Measurements from ENCODE around the gene SPIRE1. TPM values are rescaled to one million over a fixed set of nuclear protein-coding genes. Genes with fewer than 3 reads are reported as not detected.

SPIRE1 gene
- total RNA-seq, 1 experiment from 2014 or later: 16.6 TPM

DNA sequence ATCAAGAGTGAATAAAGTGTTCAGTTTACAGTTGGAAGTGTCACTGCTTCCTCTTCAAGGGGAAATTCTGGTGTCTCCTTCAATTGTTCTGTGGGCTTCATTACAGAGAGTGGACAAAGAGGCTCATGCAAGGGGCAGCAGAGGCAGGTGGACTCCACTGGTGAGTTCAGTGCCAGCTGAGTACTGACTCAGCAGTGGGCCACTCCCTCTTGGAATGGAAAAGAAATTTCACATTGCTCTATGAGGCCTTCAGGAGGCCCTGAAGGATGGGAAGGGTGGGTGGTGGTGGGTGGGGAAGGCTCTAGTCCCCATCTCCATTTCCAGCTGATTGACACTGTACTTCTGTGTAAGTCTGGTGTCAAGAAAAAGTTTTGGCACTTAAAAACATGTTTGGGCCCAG, 183.8 kb downstream of the SPIRE1 start:
- H4K20me1 ChIP-seq (ENCODE audit: control insufficient read depth, insufficient read depth, insufficient read length): no peaks in the 10 kb centered on the region
- Mint-ChIP-seq H3K9me3 (no peaks in the 10 kb centered on the region), H3K36me3 (ENCODE audit: insufficient read depth in 1 of 3, low read depth in 3 of 3) (no peaks in the 10 kb centered on the region; a peak in 2 of 7 replicates), H3K27ac (no peak overlapping the region), H3K27me3 (ENCODE audit: low read depth) (no peaks in the 10 kb centered on the region), H3K4me3 (no peak overlapping the region), H3K4me1 (peaks cover 2 to 5% of the 10 kb centered on the region in 2 experiments; a peak in 3 of 4 replicates)
- no peaks in the 10 kb centered on the region for H3K79me1 ChIP-seq (ENCODE audit: insufficient read depth, low read depth, low read length, poor library complexity, severe bottlenecking)
- TF ChIP-seq, protein P1, sequence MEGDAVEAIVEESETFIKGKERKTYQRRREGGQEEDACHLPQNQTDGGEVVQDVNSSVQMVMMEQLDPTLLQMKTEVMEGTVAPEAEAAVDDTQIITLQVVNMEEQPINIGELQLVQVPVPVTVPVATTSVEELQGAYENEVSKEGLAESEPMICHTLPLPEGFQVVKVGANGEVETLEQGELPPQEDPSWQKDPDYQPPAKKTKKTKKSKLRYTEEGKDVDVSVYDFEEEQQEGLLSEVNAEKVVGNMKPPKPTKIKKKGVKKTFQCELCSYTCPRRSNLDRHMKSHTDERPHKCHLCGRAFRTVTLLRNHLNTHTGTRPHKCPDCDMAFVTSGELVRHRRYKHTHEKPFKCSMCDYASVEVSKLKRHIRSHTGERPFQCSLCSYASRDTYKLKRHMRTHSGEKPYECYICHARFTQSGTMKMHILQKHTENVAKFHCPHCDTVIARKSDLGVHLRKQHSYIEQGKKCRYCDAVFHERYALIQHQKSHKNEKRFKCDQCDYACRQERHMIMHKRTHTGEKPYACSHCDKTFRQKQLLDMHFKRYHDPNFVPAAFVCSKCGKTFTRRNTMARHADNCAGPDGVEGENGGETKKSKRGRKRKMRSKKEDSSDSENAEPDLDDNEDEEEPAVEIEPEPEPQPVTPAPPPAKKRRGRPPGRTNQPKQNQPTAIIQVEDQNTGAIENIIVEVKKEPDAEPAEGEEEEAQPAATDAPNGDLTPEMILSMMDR (conservative IDR thresholded peaks at IDR 0.05): no peak
- no peak overlapping the region for H2BK12ac ChIP-seq (ENCODE audit: insufficient read length, low read depth, low read length)
- H4K91ac ChIP-seq (ENCODE audit: insufficient read length, low read depth, low read length): no peak overlapping the region
- DNase-seq: no peak
- no peaks in the 10 kb centered on the region for H3K27me3 ChIP-seq (ENCODE audit: insufficient read depth, low read length)
- no peak overlapping the region for H2AFZ ChIP-seq (ENCODE audit: low read length)
- H2BK5ac ChIP-seq (ENCODE audit: insufficient read length, low read length): no peak overlapping the region
- H3K18ac ChIP-seq (ENCODE audit: insufficient read length, low read depth, low read length): no peak overlapping the region
- H3K4me1 ChIP-seq (ENCODE audit: insufficient read depth, low read length): no peaks in the 10 kb centered on the region
- no peak overlapping the region for H4K5ac ChIP-seq (ENCODE audit: insufficient read length, low read depth, low read length)
- H2BK20ac ChIP-seq (ENCODE audit: low read depth, low read length, poor library complexity, severe bottlenecking): no peak overlapping the region
- H3K9ac ChIP-seq (ENCODE audit: extremely low read depth, insufficient read length, low read length): no peak overlapping the region
- no peak overlapping the region for H3K4ac ChIP-seq (ENCODE audit: low read depth, low read length)
- no peak overlapping the region for H4K8ac ChIP-seq (replicated peaks; ENCODE audit: insufficient read length, low read depth, low read length)
- H3K79me2 ChIP-seq (ENCODE audit: insufficient read depth, low read length): no peaks in the 10 kb centered on the region
- H3K14ac ChIP-seq (ENCODE audit: insufficient read depth, low read length): no peak overlapping the region
- H2AK5ac ChIP-seq (ENCODE audit: insufficient read length, low read length): no peak overlapping the region
- H3K23me2 ChIP-seq (ENCODE audit: insufficient read length, low read depth, low read length, poor library complexity, severe bottlenecking): no peaks in the 10 kb centered on the region
- no peak overlapping the region for H3T11ph ChIP-seq (ENCODE audit: low read length)
- H3K23ac ChIP-seq (ENCODE audit: insufficient read length, low read depth, low read length): no peak overlapping the region
- no peak overlapping the region for H2BK120ac ChIP-seq (ENCODE audit: low read depth, low read length, poor library complexity, severe bottlenecking)
- no peak overlapping the region for H3K27ac ChIP-seq (ENCODE audit: insufficient read length, low read depth, low read length)
- H3K56ac ChIP-seq (ENCODE audit: insufficient read length, low read depth, low read length): no peak overlapping the region
- H3K4me2 ChIP-seq (ENCODE audit: insufficient read depth, insufficient read length, low read length): no peak overlapping the region
- H3K9me3 ChIP-seq (ENCODE audit: control insufficient read depth, low read depth, low read length): no peaks in the 10 kb centered on the region
- no peak overlapping the region for H2BK15ac ChIP-seq (ENCODE audit: low read depth, low read length)

All from H9 (cell line).